ENCODE measurements around the gene UBB.

DNA sequence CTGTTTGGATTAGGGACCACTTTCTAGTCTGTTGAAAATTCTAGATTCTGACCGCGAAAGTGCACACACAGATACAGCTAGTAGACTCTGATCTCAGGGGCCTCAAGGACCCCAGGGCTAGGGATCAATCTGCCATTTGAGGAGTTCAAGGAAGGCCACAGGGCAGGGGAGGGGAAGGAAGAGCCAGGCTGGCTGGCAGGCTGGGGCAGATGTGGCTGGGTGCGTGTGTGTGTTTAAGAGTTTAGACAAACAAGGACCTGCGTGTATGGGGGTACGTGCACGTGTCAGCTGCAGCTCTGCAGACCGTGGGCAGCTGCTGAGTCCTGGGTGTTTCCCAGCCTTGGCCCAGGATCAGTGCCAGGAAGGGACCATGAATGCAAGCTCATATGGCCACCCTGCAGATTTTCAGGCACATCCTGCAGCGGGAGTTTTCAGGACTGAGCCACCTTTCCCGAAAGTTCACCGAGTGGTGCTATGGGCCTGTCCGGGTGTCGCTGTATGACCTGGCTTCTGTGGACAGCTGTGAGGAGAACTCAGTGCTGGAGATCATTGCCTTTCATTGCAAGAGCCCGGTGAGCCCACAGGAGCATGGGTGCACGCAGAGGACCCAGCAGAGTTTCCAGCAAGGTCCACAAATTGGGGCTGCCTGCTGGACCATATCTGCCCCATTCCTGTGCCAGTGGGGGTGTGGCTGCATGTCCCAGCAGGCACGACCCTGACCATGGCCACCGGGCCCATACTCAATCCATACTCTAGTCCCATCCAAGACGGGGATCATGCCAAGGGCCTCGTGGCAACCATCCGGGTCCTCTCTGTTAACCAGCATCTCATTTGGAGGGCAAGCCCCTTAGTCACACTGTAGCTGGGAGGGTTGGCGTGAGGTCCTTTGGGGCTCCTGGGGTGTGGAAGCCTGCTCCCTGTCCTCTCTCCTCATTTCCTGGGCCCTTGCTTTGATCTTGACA, 45.1 kb downstream of the UBB start:
- TF ChIP-seq, protein P1, sequence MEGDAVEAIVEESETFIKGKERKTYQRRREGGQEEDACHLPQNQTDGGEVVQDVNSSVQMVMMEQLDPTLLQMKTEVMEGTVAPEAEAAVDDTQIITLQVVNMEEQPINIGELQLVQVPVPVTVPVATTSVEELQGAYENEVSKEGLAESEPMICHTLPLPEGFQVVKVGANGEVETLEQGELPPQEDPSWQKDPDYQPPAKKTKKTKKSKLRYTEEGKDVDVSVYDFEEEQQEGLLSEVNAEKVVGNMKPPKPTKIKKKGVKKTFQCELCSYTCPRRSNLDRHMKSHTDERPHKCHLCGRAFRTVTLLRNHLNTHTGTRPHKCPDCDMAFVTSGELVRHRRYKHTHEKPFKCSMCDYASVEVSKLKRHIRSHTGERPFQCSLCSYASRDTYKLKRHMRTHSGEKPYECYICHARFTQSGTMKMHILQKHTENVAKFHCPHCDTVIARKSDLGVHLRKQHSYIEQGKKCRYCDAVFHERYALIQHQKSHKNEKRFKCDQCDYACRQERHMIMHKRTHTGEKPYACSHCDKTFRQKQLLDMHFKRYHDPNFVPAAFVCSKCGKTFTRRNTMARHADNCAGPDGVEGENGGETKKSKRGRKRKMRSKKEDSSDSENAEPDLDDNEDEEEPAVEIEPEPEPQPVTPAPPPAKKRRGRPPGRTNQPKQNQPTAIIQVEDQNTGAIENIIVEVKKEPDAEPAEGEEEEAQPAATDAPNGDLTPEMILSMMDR (IDR thresholded peaks at IDR 0.05): no peak
- no peak for TF ChIP-seq POLR2A (IDR thresholded peaks at IDR 0.05)

Data from adrenal gland (tissue), 5 donors.